Caco-2 (cell line): ENCODE data around the gene MMP17. TPM values are rescaled to one million over a fixed set of nuclear protein-coding genes. Genes with fewer than 3 reads are reported as not detected.

Source experiments
- BruUV-seq: library from RNA; stranded (reverse); fragments of 400-500 nt; replicated peaks from 2 replicates; lab custom pipeline; 2021; lab: Mats Ljungman, UMichigan
- CTCF ChIA-PET: fragments of 300-600 bp; sonication (Branson Sonifier 250); formaldehyde crosslinking; loops from one replicate; lab custom pipeline; 2022; ENCODE audit warnings: antibody characterized with exemption; lab: Charles Lee
- POLR2A ChIA-PET: fragments of 300-600 bp; sonication (Branson Sonifier 250); formaldehyde crosslinking; loops from one replicate; lab custom pipeline; 2022; ENCODE audit warnings: antibody characterized with exemption; lab: Charles Lee
- DNase-seq, 2 experiments: peaks; one replicate each; pipeline versions ENCODE4 v3.0.0 to v3.0.0-alpha.2; 2020 to 2022
- H3K27me3 ChIP-seq: replicated peaks from 2 replicates; pipeline ENCODE4 v1.6.0; 2011; ENCODE audit warnings: low read length; ENCODE audit not compliant: control insufficient read depth, insufficient read depth
- H3K36me3 ChIP-seq: 2 replicates; pipeline ENCODE4 v1.5.1; 2011; ENCODE audit warnings: low read length; ENCODE audit not compliant: control insufficient read depth, insufficient read depth
- H3K4me1 ChIP-seq: fragments of 250-450 bp; sonication (Bioruptor Pico); 2 replicates; pipeline ENCODE4 v1.5.1; 2020; ENCODE audit warnings: mild to moderate bottlenecking
- H3K4me3 ChIP-seq: 2 replicates; pipeline ENCODE4 v1.5.1; 2011; ENCODE audit warnings: low read depth, mild to moderate bottlenecking, control low read depth, low read length
- H3K9me3 ChIP-seq: fragments of 250-450 bp; sonication (Bioruptor Pico); 2 replicates; pipeline ENCODE4 v1.5.1; 2020; ENCODE audit warnings: mild to moderate bottlenecking, moderate library complexity
- H3K27ac Mint-ChIP-seq: one replicate; pipeline ENCODE4 v1.8.0; 2022; ENCODE audit warnings: mixed read lengths; ENCODE audit not compliant: unreplicated experiment
- H3K27me3 Mint-ChIP-seq: one replicate; pipeline ENCODE4 v1.8.0; 2022; ENCODE audit warnings: mixed read lengths; ENCODE audit not compliant: insufficient read depth, unreplicated experiment
- H3K36me3 Mint-ChIP-seq: one replicate; pipeline ENCODE4 v1.8.0; 2022; ENCODE audit warnings: mild to moderate bottlenecking, mixed read lengths; ENCODE audit not compliant: insufficient read depth, unreplicated experiment
- H3K4me1 Mint-ChIP-seq: one replicate; pipeline ENCODE4 v1.8.0; 2022; ENCODE audit warnings: low read depth, mixed read lengths; ENCODE audit not compliant: unreplicated experiment
- H3K4me3 Mint-ChIP-seq: one replicate; pipeline ENCODE4 v1.8.0; 2022; ENCODE audit warnings: mild to moderate bottlenecking, moderate library complexity, mixed read lengths; ENCODE audit not compliant: unreplicated experiment
- H3K9me3 Mint-ChIP-seq: one replicate; pipeline ENCODE4 v1.8.0; 2022; ENCODE audit warnings: mixed read lengths; ENCODE audit not compliant: unreplicated experiment
- CTCF ChIP-seq, 2 experiments: fragments of 200-600 bp in 1 of 2; IDR thresholded peaks; 1 replicate in 1 of 2; 2 replicates in 1 of 2; pipeline versions ENCODE4 v1.5.1 to v1.8.0; 2011 to 2022; ENCODE audit warnings: antibody characterized with exemption in 1 of 2, control low read depth in 1 of 2, inconsistent platforms in 1 of 2, low read depth in 1 of 2, low read length in 1 of 2, mild to moderate bottlenecking in 1 of 2, moderate library complexity in 1 of 2; ENCODE audit not compliant: insufficient read depth in 1 of 2, severe bottlenecking in 1 of 2, unreplicated experiment in 1 of 2
- intact Hi-C: fragments of 100-400 bp; cut with micrococcal nuclease; formaldehyde crosslinking; loops from one replicate; pipeline ENCODE4 v1.10.0; 2022; ENCODE audit not compliant: unreplicated experiment
- total RNA-seq: library from RNA; stranded (reverse); gene quantifications from 2 replicates; pipeline ENCODE4 v1.2.3, GENCODE V29; 2022

Gene MMP17
- total RNA-seq, 1 experiment from 2014 or later, result 4.6 TPM

DNA sequence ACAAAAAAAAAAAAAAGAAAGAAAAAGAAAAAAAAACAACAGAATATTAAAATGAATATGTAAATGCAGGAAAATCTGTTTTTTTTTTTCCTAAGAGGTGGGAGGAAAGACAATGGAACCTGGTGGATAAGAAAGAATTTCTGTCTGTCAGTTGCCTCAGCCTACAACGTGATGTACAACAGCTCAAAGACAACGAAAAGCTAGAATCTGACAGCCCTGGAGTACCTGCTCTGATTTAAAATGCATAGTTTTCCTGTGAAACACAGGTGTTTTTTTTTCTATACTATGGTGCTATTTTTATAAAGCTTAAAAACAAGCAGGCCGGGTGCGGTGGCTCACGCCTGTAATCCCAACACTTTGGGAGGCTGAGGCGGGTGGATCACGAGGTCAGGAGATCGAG, 36.3 kb downstream of the MMP17 start:
- intact Hi-C loops, result loop anchor here (5.0 kb wide), 1 partner anchor 63 kb away; the partner anchor contains the start of gene PUS1
- Mint-ChIP-seq H3K4me1 (peaks cover 33% of the 10 kb centered on the region), H3K27me3 (no peaks in the 10 kb centered on the region), H3K9me3 (no peaks in the 10 kb centered on the region), H3K4me3 (no peak overlapping the region), H3K36me3 (peaks cover 19% of the 10 kb centered on the region), H3K27ac (no peak overlapping the region)
- no TSS peak for BruUV-seq
- no peak for TF ChIP-seq CTCF (IDR thresholded peaks at IDR 0.05; ENCODE audit: insufficient read depth in 1 of 2, low read depth in 1 of 2, low read length in 1 of 2, severe bottlenecking in 1 of 2, unreplicated experiment in 1 of 2)
- Histone ChIP-seq H3K27me3 (no peaks in the 10 kb centered on the region), H3K4me1 (peaks cover 38% of the 10 kb centered on the region), H3K4me3 (no peak overlapping the region), H3K36me3 (no peaks in the 10 kb centered on the region), H3K9me3 (no peaks in the 10 kb centered on the region)
- DNase-seq, result no peak
- POLR2A ChIA-PET, result interaction anchor here (0.6 kb wide), 1 partner anchor 63 kb away, joined by 3 read pairs; no protein-coding TSS in a partner anchor
- CTCF ChIA-PET, result no interaction called here

- Mint-ChIP-seq H3K4me1 (peaks cover 35% of the 10 kb centered on the region), H3K9me3 (no peaks in the 10 kb centered on the region)
Measured at GRCh38 chr12:131865180-131865875, 37.1 kb downstream of the MMP17 start.

GRCh38 chr12:131867471-131867870, 39.3 kb downstream of the MMP17 start:
- intact Hi-C loops, result no loop called here
- ChIA-PET POLR2A (no interaction called here), CTCF (no interaction called here)
- H3K36me3 ChIP-seq, result no peaks in the 10 kb centered on the region
- Mint-ChIP-seq H3K9me3 (no peaks in the 10 kb centered on the region), H3K27me3 (no peaks in the 10 kb centered on the region), H3K4me1 (peaks cover 18% of the 10 kb centered on the region), H3K4me3 (no peak overlapping the region), H3K27ac (no peak overlapping the region), H3K36me3 (peaks cover 13% of the 10 kb centered on the region)
- no peak for TF ChIP-seq CTCF (IDR thresholded peaks at IDR 0.05; ENCODE audit: insufficient read depth in 1 of 2, low read depth in 1 of 2, low read length in 1 of 2, severe bottlenecking in 1 of 2, unreplicated experiment in 1 of 2)
- peaks cover 20% of the 10 kb centered on the region for H3K4me1 ChIP-seq
- BruUV-seq, result no TSS peak
- no peaks in the 10 kb centered on the region for H3K27me3 ChIP-seq
- no peaks in the 10 kb centered on the region for H3K9me3 ChIP-seq
- DNase-seq, result no peak
- H3K4me3 ChIP-seq, result no peak overlapping the region

More at GRCh38 chr12:131865180-131865875, 37.1 kb downstream of the MMP17 start:
- Mint-ChIP-seq H3K27me3 (no peaks in the 10 kb centered on the region), H3K27ac (peak overlapping the region; percentile 24), H3K4me3 (no peak overlapping the region), H3K36me3 (peaks cover 20% of the 10 kb centered on the region)
- no peak for TF ChIP-seq CTCF (IDR thresholded peaks at IDR 0.05; ENCODE audit: insufficient read depth in 1 of 2, low read depth in 1 of 2, low read length in 1 of 2, severe bottlenecking in 1 of 2, unreplicated experiment in 1 of 2)
- no peak for DNase-seq
- H3K4me3 ChIP-seq, result no peak overlapping the region
- CTCF ChIA-PET, result interaction anchor here (0.6 kb wide), 1 partner anchor 1185 kb away, joined by 3 read pairs; no protein-coding TSS in a partner anchor
- H3K36me3 ChIP-seq, result no peaks in the 10 kb centered on the region
- H3K9me3 ChIP-seq, result no peaks in the 10 kb centered on the region
- intact Hi-C loops, result no loop called here
- no peaks in the 10 kb centered on the region for H3K27me3 ChIP-seq
- POLR2A ChIA-PET, result interaction anchor here (0.6 kb wide), 1 partner anchor 62 kb away, joined by 3 read pairs; no protein-coding TSS in a partner anchor
- peaks cover 33% of the 10 kb centered on the region for H3K4me1 ChIP-seq
- no TSS peak for BruUV-seq
